ENCODE data around the gene SASH1. TPM values are rescaled to one million over a fixed set of nuclear protein-coding genes. Genes with fewer than 3 reads are reported as not detected.

Gene SASH1
- total and polyA plus RNA-seq, 2 of the 8 experiments (the other 6 are each of a cell fraction or from before 2014, with no cell fraction given) = 6.0 to 20.2 TPM

GRCh38 chr6:148516217-148516616 is 173.6 kb downstream of the SASH1 start:
- Histone ChIP-seq H2AK5ac (ENCODE audit: low read depth, low read length) (no peak overlapping the region), H4K20me1 (replicated peaks in 1 of 2; ENCODE audit: control insufficient read depth in 1 of 2, insufficient read depth in 2 of 2, low read length in 2 of 2) (no peaks in the 10 kb centered on the region), H3K27ac (ENCODE audit: low read depth, low read length) (no peak overlapping the region), H3K4me3 (ENCODE audit: extremely low read depth in 1 of 4, insufficient read depth in 2 of 4, low read depth in 3 of 4, low read length in 4 of 4) (no peak overlapping the region), H2BK12ac (ENCODE audit: low read depth, low read length) (no peak overlapping the region; the same call in 1 of the 2 replicates), H2BK20ac (ENCODE audit: low read length) (no peak overlapping the region), H3K4me2 (ENCODE audit: insufficient read depth in 1 of 2, low read depth in 2 of 2, low read length in 2 of 2) (0 out of 4 replicates have a peak overlapping the region, but pooled peaks have one; percentile 2 to 27), H4K8ac (ENCODE audit: extremely low read depth, insufficient read depth, low read length) (no peak overlapping the region), H2BK15ac (ENCODE audit: low read length) (no peak overlapping the region), H3K4me1 (replicated peaks in 1 of 4; ENCODE audit: control insufficient read depth in 3 of 4, insufficient read depth in 4 of 4, low read length in 3 of 4) (peaks cover 6 to 15% (median 11%) of the 10 kb centered on the region in 4 experiments), H3K9me3 (ENCODE audit: insufficient read depth in 2 of 2, low read depth in 1 of 2, low read length in 1 of 2) (no peaks in the 10 kb centered on the region; a peak in 1 of 4 replicates), H4K5ac (ENCODE audit: insufficient read length, low read depth, low read length) (no peak overlapping the region), H3K4ac (replicated peaks; ENCODE audit: insufficient read length, low read depth, low read length) (no peak overlapping the region), H3K23ac (ENCODE audit: insufficient read length) (no peak overlapping the region), H2BK5ac (ENCODE audit: low read depth, low read length) (peak overlapping the region; percentile 41; the same call in 1 of the 2 replicates), H2BK120ac (replicated peaks; ENCODE audit: low read depth, low read length) (no peak overlapping the region), H3K18ac (ENCODE audit: extremely low read depth, low read length) (no peak overlapping the region), H3K27me3 (replicated peaks in 1 of 4; ENCODE audit: control insufficient read depth in 3 of 4, extremely low read depth in 1 of 4, insufficient read depth in 3 of 4, low read length in 3 of 4) (no peaks in the 10 kb centered on the region), H3K14ac (ENCODE audit: insufficient read length) (no peak overlapping the region), H4K91ac (replicated peaks; ENCODE audit: insufficient read length, low read length) (no peak overlapping the region), H3K9ac (replicated peaks in 1 of 4; ENCODE audit: extremely low read depth in 1 of 4, low read depth in 3 of 4, low read length in 3 of 4) (no peak overlapping the region; a peak in 1 of 7 replicates), H3K36me3 (ENCODE audit: control insufficient read depth in 2 of 4, insufficient read depth in 4 of 4, low read length in 3 of 4) (peaks cover 0 to 11% (median 6%) of the 10 kb centered on the region in 4 experiments; a peak in 5 of 8 replicates), H3K79me1 (ENCODE audit: low read depth, low read length) (no peaks in the 10 kb centered on the region), H3K56ac (replicated peaks; ENCODE audit: insufficient read length, low read depth, low read length) (no peak overlapping the region), H2AFZ (ENCODE audit: low read length) (no peak overlapping the region), H3K79me2 (ENCODE audit: control insufficient read depth in 1 of 2, insufficient read depth in 2 of 2, low read length in 2 of 2) (no peaks in the 10 kb centered on the region), H3K23me2 (ENCODE audit: low read depth, low read length) (no peaks in the 10 kb centered on the region; the same call in 1 of the 2 replicates)
- 64% methylated on average over 7 of the region's 7 CpGs; no CpG with 5 or more reads in 1 of the 2 experiments for WGBS, 2 experiments (ENCODE audit: extremely low coverage in 1 of 2, insufficient coverage in 1 of 2, insufficient read length in 1 of 2, insufficient replicate concordance in 2 of 2, low coverage in 1 of 2, low lambda C conversion rate in 2 of 2, missing lambda C conversion rate in 1 of 2)
- POLR2A ChIA-PET (ENCODE audit: partially characterized antibody) = interaction anchor here (0.6 kb wide), 2 partner anchors 363 to 1842 kb away, joined by 3 to 4 read pairs; no protein-coding TSS in a partner anchor
- DNase-seq (ENCODE audit: low read depth in 1 of 2, low spot score in 2 of 2) = no peak
- TF ChIP-seq FOSL1 (IDR thresholded peaks at IDR 0.05; ENCODE audit: insufficient read depth, low read depth, low read length) = no peak
- TF ChIP-seq SIX5 (IDR thresholded peaks at IDR 0.05; ENCODE audit: low read depth, low read length) = no peak
- TF ChIP-seq JUN (IDR thresholded peaks at IDR 0.05; ENCODE audit: low read depth, low read length) = no peak
- no peak for TF ChIP-seq POLR2AphosphoS5 (IDR thresholded peaks at IDR 0.05; ENCODE audit: low read depth, low read length)
- TF ChIP-seq SRF (IDR thresholded peaks at IDR 0.05; ENCODE audit: low read depth, low read length) = no peak
- TF ChIP-seq E2F6 (IDR thresholded peaks at IDR 0.05) = no peak
- TF ChIP-seq TAF7 (optimal IDR thresholded peaks at IDR 0.05; ENCODE audit: borderline replicate concordance, low read depth, low read length) = no peak
- no peak for TF ChIP-seq TAF1 (IDR thresholded peaks at IDR 0.05; ENCODE audit: low read depth, low read length)
- TF ChIP-seq EGR1 (IDR thresholded peaks at IDR 0.05; ENCODE audit: borderline replicate concordance, low read depth, low read length) = no peak
- TF ChIP-seq SAP30 (IDR thresholded peaks at IDR 0.05; ENCODE audit: insufficient read depth, insufficient replicate concordance, low read length) = no peak
- no peak for TF ChIP-seq SP1 (IDR thresholded peaks at IDR 0.05; ENCODE audit: low read depth, low read length)
- FAIRE-seq = no peak
- CTCF ChIA-PET (ENCODE audit: partially characterized antibody) = interaction anchor here (1.2 kb wide), 1 partner anchor 13 kb away, joined by 3 read pairs; no protein-coding TSS in a partner anchor

Data from H1 (cell line).